SK-N-SH treated with all-trans-retinoic acid at 6 μM for 48 hours (cell line): Measurements from ENCODE around the gene HS6ST2.
A peak's percentile ranks its signal among the peaks of the same experiment; 100 is the strongest.
"Not testable (repeated sequence)": the region's sequence is repeated elsewhere in the genome, so short reads cannot be mapped to it uniquely, and the experiment has no call there.

Experiments used
- ATAC-seq: fragments of 200-7000 bp; cut with Tn5 transposase; 3 replicates; pipeline ENCODE4 v1.9.1; 2020; ENCODE audit warnings: mild to moderate bottlenecking, moderate library complexity
- ARNTL ChIP-seq: fragments of 450-650 bp; formaldehyde crosslinking; IDR thresholded peaks from 2 replicates; pipeline ENCODE4 v1.5.0; 2020; ENCODE audit warnings: low read depth, mild to moderate bottlenecking, moderate library complexity, borderline replicate concordance
- BACH2 ChIP-seq: fragments of 250-450 bp; sonication (Bioruptor Pico); IDR thresholded peaks from 2 replicates; pipeline ENCODE4 v1.9.0; 2021; ENCODE audit warnings: mild to moderate bottlenecking, borderline replicate concordance
- CSDC2 ChIP-seq: fragments of 250-450 bp; sonication (Bioruptor Pico); IDR thresholded peaks from 2 replicates; pipeline ENCODE4 v1.5.0; 2020; ENCODE audit warnings: mild to moderate bottlenecking, moderate library complexity
- GLIS3 ChIP-seq: fragments of 250-450 bp; sonication (Bioruptor Pico); IDR thresholded peaks from 2 replicates; pipeline ENCODE4 v1.5.0; 2020; ENCODE audit warnings: mild to moderate bottlenecking, moderate library complexity
- ISL1 ChIP-seq: fragments of 250-450 bp; sonication (Bioruptor Pico); IDR thresholded peaks from 2 replicates; pipeline ENCODE4 v2.1.2; 2022; ENCODE audit warnings: mild to moderate bottlenecking, moderate library complexity
- OSR1 ChIP-seq: fragments of 250-450 bp; sonication (Bioruptor Pico); IDR thresholded peaks from 2 replicates; pipeline ENCODE4 v1.8.0; 2022; ENCODE audit warnings: moderate library complexity, mild to moderate bottlenecking, inconsistent platforms
- POU6F1 ChIP-seq: fragments of 250-450 bp; sonication (Bioruptor Pico); IDR thresholded peaks from 2 replicates; pipeline ENCODE4 v1.8.0; 2021; ENCODE audit warnings: low read depth, mild to moderate bottlenecking, moderate library complexity, borderline replicate concordance
- PPARA ChIP-seq: fragments of 250-450 bp; sonication (Bioruptor Pico); IDR thresholded peaks from 2 replicates; pipeline ENCODE4 v1.5.0; 2020; ENCODE audit warnings: mild to moderate bottlenecking, borderline replicate concordance
- SNAI2 ChIP-seq: fragments of 250-450 bp; sonication (Bioruptor Pico); IDR thresholded peaks from 2 replicates; pipeline ENCODE4 v1.5.0; 2020; ENCODE audit warnings: mild to moderate bottlenecking, moderate library complexity
- TCF4 ChIP-seq: fragments of 250-450 bp; sonication (Bioruptor Pico); IDR thresholded peaks from 2 replicates; pipeline ENCODE4 v1.8.0; 2021; ENCODE audit warnings: mild to moderate bottlenecking, moderate library complexity, borderline replicate concordance
- TOX ChIP-seq: fragments of 250-450 bp; sonication (Bioruptor Pico); IDR thresholded peaks from 2 replicates; pipeline ENCODE4 v1.8.0; 2021; ENCODE audit warnings: mild to moderate bottlenecking, moderate library complexity, borderline replicate concordance
- ZFP3 ChIP-seq: fragments of 250-450 bp; sonication (Bioruptor Pico); IDR thresholded peaks from 2 replicates; pipeline ENCODE4 v1.5.0; 2020; ENCODE audit warnings: mild to moderate bottlenecking, moderate library complexity
- ZFP30 ChIP-seq: fragments of 450-650 bp; formaldehyde crosslinking; IDR thresholded peaks from 2 replicates; pipeline ENCODE4 v1.5.0; 2022; ENCODE audit warnings: mild to moderate bottlenecking, moderate library complexity
- ZNF565 ChIP-seq: fragments of 450-650 bp; formaldehyde crosslinking; conservative IDR thresholded peaks from 2 replicates; pipeline ENCODE4 v1.5.0; 2020; ENCODE audit warnings: low read depth, mild to moderate bottlenecking, moderate library complexity
- ZNF70 ChIP-seq: fragments of 450-650 bp; formaldehyde crosslinking; IDR thresholded peaks from 2 replicates; pipeline ENCODE4 v1.5.0; 2020; ENCODE audit warnings: mild to moderate bottlenecking, moderate library complexity
- ZNF8 ChIP-seq: fragments of 450-650 bp; formaldehyde crosslinking; IDR thresholded peaks from 2 replicates; pipeline ENCODE4 v1.5.0; 2020; ENCODE audit warnings: mild to moderate bottlenecking, moderate library complexity
- TF ChIP-seq, protein P1 (sequence below): fragments of 250-450 bp; sonication (Bioruptor Pico); IDR thresholded peaks from 2 replicates; pipeline ENCODE4 v1.5.0; 2020; ENCODE audit warnings: mild to moderate bottlenecking, moderate library complexity
- TF ChIP-seq, protein P2 (sequence below): fragments of 250-450 bp; sonication (Bioruptor Pico); IDR thresholded peaks from 2 replicates; pipeline ENCODE4 v1.5.1; 2021; ENCODE audit warnings: mild to moderate bottlenecking, moderate library complexity
- TF ChIP-seq, protein P3 (sequence below): fragments of 250-450 bp; sonication (Bioruptor Pico); IDR thresholded peaks from 2 replicates; pipeline ENCODE4 v1.8.0; 2020; ENCODE audit warnings: mild to moderate bottlenecking, moderate library complexity, borderline replicate concordance
- TF ChIP-seq, protein P4 (sequence below): fragments of 250-450 bp; sonication (Bioruptor Pico); IDR thresholded peaks from 2 replicates; pipeline ENCODE4 v1.5.1; 2020; ENCODE audit warnings: low read depth, mild to moderate bottlenecking, moderate library complexity

The HS6ST2 gene

GRCh38 chrX:132980035-132980434 lies 21.6 kb upstream of the HS6ST2 start:
- TF ChIP-seq ZNF8 (CRISPR knock-in tag), result peak; percentile 77
- ATAC-seq, result not testable (repeated sequence)

- TF ChIP-seq TCF4 (CRISPR knock-in tag) (no peak), ZNF8 (CRISPR knock-in tag) (no peak), GLIS3 (CRISPR knock-in tag) (no peak), ZNF565 (CRISPR knock-in tag) (no peak), ISL1 (CRISPR knock-in tag) (no peak), POU6F1 (CRISPR knock-in tag) (no peak), BACH2 (no peak)
- TF ChIP-seq, protein P1, sequence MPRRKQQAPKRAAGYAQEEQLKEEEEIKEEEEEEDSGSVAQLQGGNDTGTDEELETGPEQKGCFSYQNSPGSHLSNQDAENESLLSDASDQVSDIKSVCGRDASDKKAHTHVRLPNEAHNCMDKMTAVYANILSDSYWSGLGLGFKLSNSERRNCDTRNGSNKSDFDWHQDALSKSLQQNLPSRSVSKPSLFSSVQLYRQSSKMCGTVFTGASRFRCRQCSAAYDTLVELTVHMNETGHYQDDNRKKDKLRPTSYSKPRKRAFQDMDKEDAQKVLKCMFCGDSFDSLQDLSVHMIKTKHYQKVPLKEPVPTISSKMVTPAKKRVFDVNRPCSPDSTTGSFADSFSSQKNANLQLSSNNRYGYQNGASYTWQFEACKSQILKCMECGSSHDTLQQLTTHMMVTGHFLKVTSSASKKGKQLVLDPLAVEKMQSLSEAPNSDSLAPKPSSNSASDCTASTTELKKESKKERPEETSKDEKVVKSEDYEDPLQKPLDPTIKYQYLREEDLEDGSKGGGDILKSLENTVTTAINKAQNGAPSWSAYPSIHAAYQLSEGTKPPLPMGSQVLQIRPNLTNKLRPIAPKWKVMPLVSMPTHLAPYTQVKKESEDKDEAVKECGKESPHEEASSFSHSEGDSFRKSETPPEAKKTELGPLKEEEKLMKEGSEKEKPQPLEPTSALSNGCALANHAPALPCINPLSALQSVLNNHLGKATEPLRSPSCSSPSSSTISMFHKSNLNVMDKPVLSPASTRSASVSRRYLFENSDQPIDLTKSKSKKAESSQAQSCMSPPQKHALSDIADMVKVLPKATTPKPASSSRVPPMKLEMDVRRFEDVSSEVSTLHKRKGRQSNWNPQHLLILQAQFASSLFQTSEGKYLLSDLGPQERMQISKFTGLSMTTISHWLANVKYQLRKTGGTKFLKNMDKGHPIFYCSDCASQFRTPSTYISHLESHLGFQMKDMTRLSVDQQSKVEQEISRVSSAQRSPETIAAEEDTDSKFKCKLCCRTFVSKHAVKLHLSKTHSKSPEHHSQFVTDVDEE (CRISPR knock-in tag), result no peak
- ATAC-seq, result no peak
These were observed 10.0 kb upstream of the HS6ST2 start for GRCh38 chrX:132968296-132968949.

DNA sequence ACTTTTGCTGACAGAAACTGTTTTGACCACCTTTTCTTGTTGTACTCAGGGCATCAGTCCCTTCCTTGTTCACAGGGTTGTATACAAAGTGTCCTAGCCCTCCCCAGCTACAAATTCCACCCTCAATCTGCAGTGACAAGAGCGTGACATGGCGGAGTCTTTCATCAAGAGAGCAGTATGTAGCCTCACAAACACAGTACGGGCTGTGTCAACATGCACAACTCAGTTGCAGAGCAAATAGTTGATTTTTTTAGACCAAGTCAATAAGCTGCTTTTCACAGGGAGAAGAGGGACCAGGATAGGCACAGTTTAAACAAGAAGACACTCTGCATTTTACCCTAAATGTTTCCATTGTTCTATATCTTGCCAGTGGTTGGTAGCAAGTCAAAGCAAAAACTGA lies 8.6 kb upstream of the HS6ST2 start:
- no peak for TF ChIP-seq ZNF70 (CRISPR knock-in tag)
- TF ChIP-seq, protein P1 (CRISPR knock-in tag), result no peak
- TF ChIP-seq, protein P2, sequence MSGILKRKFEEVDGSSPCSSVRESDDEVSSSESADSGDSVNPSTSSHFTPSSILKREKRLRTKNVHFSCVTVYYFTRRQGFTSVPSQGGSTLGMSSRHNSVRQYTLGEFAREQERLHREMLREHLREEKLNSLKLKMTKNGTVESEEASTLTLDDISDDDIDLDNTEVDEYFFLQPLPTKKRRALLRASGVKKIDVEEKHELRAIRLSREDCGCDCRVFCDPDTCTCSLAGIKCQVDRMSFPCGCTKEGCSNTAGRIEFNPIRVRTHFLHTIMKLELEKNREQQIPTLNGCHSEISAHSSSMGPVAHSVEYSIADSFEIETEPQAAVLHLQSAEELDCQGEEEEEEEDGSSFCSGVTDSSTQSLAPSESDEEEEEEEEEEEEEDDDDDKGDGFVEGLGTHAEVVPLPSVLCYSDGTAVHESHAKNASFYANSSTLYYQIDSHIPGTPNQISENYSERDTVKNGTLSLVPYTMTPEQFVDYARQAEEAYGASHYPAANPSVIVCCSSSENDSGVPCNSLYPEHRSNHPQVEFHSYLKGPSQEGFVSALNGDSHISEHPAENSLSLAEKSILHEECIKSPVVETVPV (CRISPR knock-in tag), result no peak
- no peak for TF ChIP-seq ZNF565 (CRISPR knock-in tag)
- no peak for TF ChIP-seq BACH2
- TF ChIP-seq, protein P3, sequence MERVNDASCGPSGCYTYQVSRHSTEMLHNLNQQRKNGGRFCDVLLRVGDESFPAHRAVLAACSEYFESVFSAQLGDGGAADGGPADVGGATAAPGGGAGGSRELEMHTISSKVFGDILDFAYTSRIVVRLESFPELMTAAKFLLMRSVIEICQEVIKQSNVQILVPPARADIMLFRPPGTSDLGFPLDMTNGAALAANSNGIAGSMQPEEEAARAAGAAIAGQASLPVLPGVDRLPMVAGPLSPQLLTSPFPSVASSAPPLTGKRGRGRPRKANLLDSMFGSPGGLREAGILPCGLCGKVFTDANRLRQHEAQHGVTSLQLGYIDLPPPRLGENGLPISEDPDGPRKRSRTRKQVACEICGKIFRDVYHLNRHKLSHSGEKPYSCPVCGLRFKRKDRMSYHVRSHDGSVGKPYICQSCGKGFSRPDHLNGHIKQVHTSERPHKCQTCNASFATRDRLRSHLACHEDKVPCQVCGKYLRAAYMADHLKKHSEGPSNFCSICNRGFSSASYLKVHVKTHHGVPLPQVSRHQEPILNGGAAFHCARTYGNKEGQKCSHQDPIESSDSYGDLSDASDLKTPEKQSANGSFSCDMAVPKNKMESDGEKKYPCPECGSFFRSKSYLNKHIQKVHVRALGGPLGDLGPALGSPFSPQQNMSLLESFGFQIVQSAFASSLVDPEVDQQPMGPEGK (CRISPR knock-in tag), result no peak
- no peak for TF ChIP-seq SNAI2 (CRISPR knock-in tag)
- no peak for TF ChIP-seq OSR1 (CRISPR knock-in tag)
- TF ChIP-seq ZFP30 (CRISPR knock-in tag), result no peak
- no peak for TF ChIP-seq ISL1 (CRISPR knock-in tag)
- TF ChIP-seq TCF4 (CRISPR knock-in tag), result no peak
- no peak for TF ChIP-seq ARNTL (CRISPR knock-in tag)
- no peak for TF ChIP-seq CSDC2
- no peak for TF ChIP-seq TOX (CRISPR knock-in tag)
- TF ChIP-seq ZNF8 (CRISPR knock-in tag), result no peak
- TF ChIP-seq ZFP3 (CRISPR knock-in tag), result no peak
- TF ChIP-seq, protein P4, sequence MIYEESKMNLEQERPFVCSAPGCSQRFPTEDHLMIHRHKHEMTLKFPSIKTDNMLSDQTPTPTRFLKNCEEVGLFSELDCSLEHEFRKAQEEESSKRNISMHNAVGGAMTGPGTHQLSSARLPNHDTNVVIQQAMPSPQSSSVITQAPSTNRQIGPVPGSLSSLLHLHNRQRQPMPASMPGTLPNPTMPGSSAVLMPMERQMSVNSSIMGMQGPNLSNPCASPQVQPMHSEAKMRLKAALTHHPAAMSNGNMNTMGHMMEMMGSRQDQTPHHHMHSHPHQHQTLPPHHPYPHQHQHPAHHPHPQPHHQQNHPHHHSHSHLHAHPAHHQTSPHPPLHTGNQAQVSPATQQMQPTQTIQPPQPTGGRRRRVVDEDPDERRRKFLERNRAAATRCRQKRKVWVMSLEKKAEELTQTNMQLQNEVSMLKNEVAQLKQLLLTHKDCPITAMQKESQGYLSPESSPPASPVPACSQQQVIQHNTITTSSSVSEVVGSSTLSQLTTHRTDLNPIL, result no peak
- no peak for TF ChIP-seq PPARA (CRISPR knock-in tag)

More for the DNA sequence above, 8.6 kb upstream of the HS6ST2 start:
- ATAC-seq, result no peak
